H9 (cell line): ENCODE results near the gene ACSM3. TPM values are rescaled to one million over a fixed set of nuclear protein-coding genes. Genes with fewer than 3 reads are reported as not detected.

Experiments
- DNase-seq: peaks from one replicate; pipeline ENCODE4 v3.0.0-alpha.2; 2017
- H2AFZ ChIP-seq: one replicate; pipeline ENCODE4 v1.6.1; 2013; ENCODE audit warnings: mild to moderate bottlenecking, low read length, control low read depth, moderate library complexity
- H2AK5ac ChIP-seq: 2 replicates; pipeline ENCODE4 v1.6.1; 2013; ENCODE audit warnings: low read length, control low read depth, mixed read lengths; ENCODE audit not compliant: insufficient read length
- H2BK120ac ChIP-seq: one replicate; pipeline ENCODE4 v1.6.1; 2013; ENCODE audit warnings: low read depth, mild to moderate bottlenecking, low read length, control low read depth, inconsistent platforms; ENCODE audit not compliant: poor library complexity, severe bottlenecking
- H2BK12ac ChIP-seq: 2 replicates; pipeline ENCODE4 v1.6.1; 2013; ENCODE audit warnings: low read length, control low read depth, mixed read lengths, low read depth; ENCODE audit not compliant: insufficient read length
- H2BK15ac ChIP-seq: 2 replicates; pipeline ENCODE4 v1.6.1; 2013; ENCODE audit warnings: low read depth, low read length, control low read depth
- H2BK20ac ChIP-seq: one replicate; pipeline ENCODE4 v1.6.1; 2013; ENCODE audit warnings: low read depth, mild to moderate bottlenecking, low read length, control low read depth, inconsistent platforms; ENCODE audit not compliant: poor library complexity, severe bottlenecking
- H2BK5ac ChIP-seq: 2 replicates; pipeline ENCODE4 v1.6.1; 2013; ENCODE audit warnings: low read length, control low read depth, mixed read lengths; ENCODE audit not compliant: insufficient read length
- H3K14ac ChIP-seq: 2 replicates; pipeline ENCODE4 v1.6.1; 2013; ENCODE audit warnings: low read length, control low read depth; ENCODE audit not compliant: insufficient read depth
- H3K18ac ChIP-seq: 2 replicates; pipeline ENCODE4 v1.6.1; 2013; ENCODE audit warnings: low read depth, mild to moderate bottlenecking, mixed read lengths, low read length, control low read depth; ENCODE audit not compliant: insufficient read length
- H3K23ac ChIP-seq: 2 replicates; pipeline ENCODE4 v1.6.1; 2013; ENCODE audit warnings: low read length, control low read depth, mixed read lengths, low read depth; ENCODE audit not compliant: insufficient read length
- H3K23me2 ChIP-seq: 2 replicates; pipeline ENCODE4 v1.6.1; 2013; ENCODE audit warnings: low read depth, mild to moderate bottlenecking, mixed read lengths, low read length, control low read depth; ENCODE audit not compliant: insufficient read length, poor library complexity, severe bottlenecking
- H3K27ac ChIP-seq: 2 replicates; pipeline ENCODE4 v1.5.1; 2013; ENCODE audit warnings: low read length, control low read depth, mixed read lengths, low read depth; ENCODE audit not compliant: insufficient read length
- H3K27me3 ChIP-seq: 2 replicates; pipeline ENCODE4 v1.6.1; 2013; ENCODE audit warnings: low read length, control low read depth, inconsistent platforms; ENCODE audit not compliant: insufficient read depth
- H3K4ac ChIP-seq: 2 replicates; pipeline ENCODE4 v1.6.1; 2013; ENCODE audit warnings: low read depth, mild to moderate bottlenecking, control low read depth, inconsistent platforms, low read length, moderate library complexity
- H3K4me1 ChIP-seq: 2 replicates; pipeline ENCODE4 v1.6.1; 2013; ENCODE audit warnings: low read length, control low read depth, inconsistent platforms; ENCODE audit not compliant: insufficient read depth
- H3K4me2 ChIP-seq: 2 replicates; pipeline ENCODE4 v1.6.1; 2013; ENCODE audit warnings: low read length, control low read depth, mixed read lengths; ENCODE audit not compliant: insufficient read length, insufficient read depth
- H3K56ac ChIP-seq: 2 replicates; pipeline ENCODE4 v1.6.1; 2013; ENCODE audit warnings: low read depth, mild to moderate bottlenecking, mixed read lengths, low read length, control low read depth; ENCODE audit not compliant: insufficient read length
- H3K79me1 ChIP-seq: 2 replicates; pipeline ENCODE4 v1.6.1; 2013; ENCODE audit warnings: low read depth, mild to moderate bottlenecking, moderate library complexity, low read length, control low read depth, inconsistent platforms; ENCODE audit not compliant: insufficient read depth, poor library complexity, severe bottlenecking
- H3K79me2 ChIP-seq: 2 replicates; pipeline ENCODE4 v1.6.1; 2013; ENCODE audit warnings: low read length, control low read depth, inconsistent platforms; ENCODE audit not compliant: insufficient read depth
- H3K9ac ChIP-seq: 2 replicates; pipeline ENCODE4 v1.6.1; 2013; ENCODE audit warnings: low read length, control low read depth, mixed read lengths; ENCODE audit not compliant: insufficient read length; ENCODE audit errors: extremely low read depth
- H3K9me3 ChIP-seq: one replicate; pipeline ENCODE4 v1.6.1; 2013; ENCODE audit warnings: low read depth, low read length, inconsistent platforms; ENCODE audit not compliant: control insufficient read depth
- H3T11ph ChIP-seq: one replicate; pipeline ENCODE4 v1.6.1; 2013; ENCODE audit warnings: mild to moderate bottlenecking, low read length, control low read depth, inconsistent platforms
- H4K20me1 ChIP-seq: one replicate; pipeline ENCODE4 v1.6.1; 2013; ENCODE audit not compliant: control insufficient read depth, insufficient read length, insufficient read depth
- H4K5ac ChIP-seq: 2 replicates; pipeline ENCODE4 v1.6.1; 2013; ENCODE audit warnings: low read depth, mild to moderate bottlenecking, mixed read lengths, low read length, control low read depth; ENCODE audit not compliant: insufficient read length
- H4K8ac ChIP-seq: replicated peaks from 2 replicates; pipeline ENCODE4 v1.6.1; 2013; ENCODE audit warnings: low read length, control low read depth, mixed read lengths, low read depth; ENCODE audit not compliant: insufficient read length
- H4K91ac ChIP-seq: 2 replicates; pipeline ENCODE4 v1.6.1; 2013; ENCODE audit warnings: low read depth, mild to moderate bottlenecking, moderate library complexity, mixed read lengths, low read length, control low read depth; ENCODE audit not compliant: insufficient read length
- H3K27ac Mint-ChIP-seq, 3 experiments: 2 replicates in 2 of 3; 3 replicates in 1 of 3; pipeline ENCODE4 v1.8.0; 2020 to 2021; ENCODE audit warnings: mixed read lengths in 3 of 3, mild to moderate bottlenecking in 1 of 3, moderate library complexity in 1 of 3
- H3K27me3 Mint-ChIP-seq: 2 replicates; pipeline ENCODE4 v1.8.0; 2021; ENCODE audit warnings: low read depth, mild to moderate bottlenecking, moderate library complexity, mixed read lengths
- H3K36me3 Mint-ChIP-seq, 3 experiments: 2 replicates in 2 of 3; 3 replicates in 1 of 3; pipeline ENCODE4 v1.8.0; 2020 to 2021; ENCODE audit warnings: low read depth in 3 of 3, mixed read lengths in 3 of 3; ENCODE audit not compliant: insufficient read depth in 1 of 3
- H3K4me1 Mint-ChIP-seq, 2 experiments: 2 replicates each; pipeline ENCODE4 v1.8.0; 2020; ENCODE audit warnings: mixed read lengths in 2 of 2
- H3K4me3 Mint-ChIP-seq, 2 experiments: 2 replicates in 1 of 2; 3 replicates in 1 of 2; pipeline ENCODE4 v1.8.0; 2020 to 2021; ENCODE audit warnings: mild to moderate bottlenecking in 2 of 2, mixed read lengths in 2 of 2, moderate library complexity in 1 of 2
- H3K9me3 Mint-ChIP-seq, 2 experiments: 2 replicates in 1 of 2; 3 replicates in 1 of 2; pipeline ENCODE4 v1.8.0; 2020; ENCODE audit warnings: mild to moderate bottlenecking in 2 of 2, mixed read lengths in 2 of 2, moderate library complexity in 1 of 2
- WGBS: extraction: QIAGEN DNeasy Blood & Tissue Kit; methylation state at CpG from one replicate; pipeline ENCODE4 v1.1.7; 2013; ENCODE audit warnings: missing lambda C conversion rate, low lambda C conversion rate, mixed read lengths; ENCODE audit not compliant: insufficient read length; ENCODE audit errors: extremely low coverage; 5-methylcytosine and 5-hydroxymethylcytosine counted together
- total RNA-seq: library from RNA; stranded (reverse); gene quantifications from 2 replicates; pipeline ENCODE4 v1.2.1, GENCODE V29; 2021
- TF ChIP-seq, protein P1 (sequence below): fragments of 200-600 bp; sonication (generic); conservative IDR thresholded peaks from 3 replicates; pipeline ENCODE4 v1.8.0; 2021; ENCODE audit warnings: antibody characterized with exemption, mild to moderate bottlenecking

The ACSM3 gene
- total RNA-seq, 1 experiment from 2014 or later = 3.1 TPM

DNA sequence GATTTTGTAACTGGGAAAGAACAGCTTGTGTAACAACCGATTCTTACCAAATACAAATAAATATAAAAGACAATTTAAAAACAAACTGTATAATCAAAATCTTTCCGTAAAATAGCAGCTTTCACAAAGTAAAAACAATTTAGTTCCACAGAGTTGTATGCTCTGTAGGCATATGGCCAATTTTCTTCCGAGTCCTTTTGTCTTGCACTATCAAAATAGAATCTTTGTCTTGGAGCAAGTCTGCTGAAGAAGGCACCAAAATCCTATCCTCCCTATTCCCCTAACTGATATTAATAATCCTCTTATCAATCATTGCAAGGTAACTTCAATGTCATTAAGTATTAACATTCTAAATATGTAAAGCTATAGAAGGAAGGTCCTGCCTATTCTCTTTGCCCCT, 29.8 kb upstream of the ACSM3 start:
- no peak overlapping the region for H4K91ac ChIP-seq
- TF ChIP-seq, protein P1, sequence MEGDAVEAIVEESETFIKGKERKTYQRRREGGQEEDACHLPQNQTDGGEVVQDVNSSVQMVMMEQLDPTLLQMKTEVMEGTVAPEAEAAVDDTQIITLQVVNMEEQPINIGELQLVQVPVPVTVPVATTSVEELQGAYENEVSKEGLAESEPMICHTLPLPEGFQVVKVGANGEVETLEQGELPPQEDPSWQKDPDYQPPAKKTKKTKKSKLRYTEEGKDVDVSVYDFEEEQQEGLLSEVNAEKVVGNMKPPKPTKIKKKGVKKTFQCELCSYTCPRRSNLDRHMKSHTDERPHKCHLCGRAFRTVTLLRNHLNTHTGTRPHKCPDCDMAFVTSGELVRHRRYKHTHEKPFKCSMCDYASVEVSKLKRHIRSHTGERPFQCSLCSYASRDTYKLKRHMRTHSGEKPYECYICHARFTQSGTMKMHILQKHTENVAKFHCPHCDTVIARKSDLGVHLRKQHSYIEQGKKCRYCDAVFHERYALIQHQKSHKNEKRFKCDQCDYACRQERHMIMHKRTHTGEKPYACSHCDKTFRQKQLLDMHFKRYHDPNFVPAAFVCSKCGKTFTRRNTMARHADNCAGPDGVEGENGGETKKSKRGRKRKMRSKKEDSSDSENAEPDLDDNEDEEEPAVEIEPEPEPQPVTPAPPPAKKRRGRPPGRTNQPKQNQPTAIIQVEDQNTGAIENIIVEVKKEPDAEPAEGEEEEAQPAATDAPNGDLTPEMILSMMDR = no peak
- no peak overlapping the region for H4K8ac ChIP-seq
- no peaks in the 10 kb centered on the region for H4K20me1 ChIP-seq
- no peak overlapping the region for H3K27ac Mint-ChIP-seq
- H3K23ac ChIP-seq = no peak overlapping the region
- no peak overlapping the region for H2AK5ac ChIP-seq
- no peak overlapping the region for H3K4ac ChIP-seq
- no peak overlapping the region for H3K14ac ChIP-seq
- H3K79me2 ChIP-seq = no peaks in the 10 kb centered on the region
- DNase-seq = no peak
- H2BK20ac ChIP-seq = no peak overlapping the region
- H3K4me3 Mint-ChIP-seq = no peak overlapping the region
- H3K27ac ChIP-seq = no peak overlapping the region
- H3K23me2 ChIP-seq = no peaks in the 10 kb centered on the region
- no peaks in the 10 kb centered on the region for H3K4me1 ChIP-seq
- no peak overlapping the region for H3K18ac ChIP-seq
- no peak overlapping the region for H2AFZ ChIP-seq
- no peaks in the 10 kb centered on the region; the same call in 1 of the 2 replicates for H3K27me3 Mint-ChIP-seq
- H3K56ac ChIP-seq = no peak overlapping the region
- no peaks in the 10 kb centered on the region for H3K79me1 ChIP-seq
- no peak overlapping the region for H3T11ph ChIP-seq
- no peak overlapping the region for H2BK15ac ChIP-seq
- no peak overlapping the region for H4K5ac ChIP-seq
- H3K9ac ChIP-seq = no peak overlapping the region
- no peaks in the 10 kb centered on the region for H3K27me3 ChIP-seq
- no peak overlapping the region for H2BK12ac ChIP-seq
- H3K9me3 Mint-ChIP-seq = no peaks in the 10 kb centered on the region
- H3K36me3 Mint-ChIP-seq = peaks cover 17 to 41% (median 39%) of the 10 kb centered on the region in 3 experiments; a peak in 6 of 7 replicates
- H3K9me3 ChIP-seq = no peaks in the 10 kb centered on the region
- WGBS = no CpG with 5 or more reads among the region's 3 CpGs
- no peaks in the 10 kb centered on the region for H3K4me1 Mint-ChIP-seq
- no peak overlapping the region for H2BK120ac ChIP-seq
- no peak overlapping the region for H3K4me2 ChIP-seq
- no peak overlapping the region for H2BK5ac ChIP-seq
